CD14-positive monocyte (primary cell): ENCODE measurements around the gene CFAP107. TPM values are rescaled to one million over a fixed set of nuclear protein-coding genes. Genes with fewer than 3 reads are reported as not detected.

Experiments
- DNase-seq, 3 donors: peaks; one replicate each; pipeline ENCODE4 v3.0.0-alpha.2; 2011 to 2022
- H2AFZ ChIP-seq: 2 replicates; pipeline ENCODE4 v1.6.0; 2012; ENCODE audit warnings: mild to moderate bottlenecking, low read depth, low read length, inconsistent platforms; ENCODE audit not compliant: insufficient read depth, poor library complexity, severe bottlenecking
- H3K27ac ChIP-seq, 2 donors: 1 replicate in 1 of 2; 2 replicates in 1 of 2; pipeline ENCODE4 v1.5.1; 2012 to 2013; ENCODE audit warnings: low read length in 2 of 2, control low read depth in 1 of 2, inconsistent platforms in 1 of 2, low read depth in 1 of 2, mild to moderate bottlenecking in 1 of 2
- H3K27me3 ChIP-seq, 2 donors: one replicate each; pipeline versions ENCODE4 v1.6.0 to v1.6.1; 2011 to 2013; ENCODE audit warnings: low read length in 2 of 2; ENCODE audit not compliant: control insufficient read depth in 2 of 2, insufficient read depth in 2 of 2
- H3K36me3 ChIP-seq, 2 donors: replicated peaks in 1 of 2; 1 replicate in 1 of 2; 2 replicates in 1 of 2; pipeline versions ENCODE4 v1.5.1 to v1.6.1; 2012 to 2013; ENCODE audit warnings: low read length in 2 of 2, control low read depth in 1 of 2, inconsistent platforms in 1 of 2, mild to moderate bottlenecking in 1 of 2; ENCODE audit not compliant: insufficient read depth in 2 of 2, control insufficient read depth in 1 of 2
- H3K4me1 ChIP-seq, 2 donors: 1 replicate in 1 of 2; 2 replicates in 1 of 2; pipeline versions ENCODE4 v1.5.1 to v1.6.1; 2012 to 2013; ENCODE audit warnings: low read length in 2 of 2, control low read depth in 1 of 2, inconsistent platforms in 1 of 2, mild to moderate bottlenecking in 1 of 2, moderate library complexity in 1 of 2; ENCODE audit not compliant: insufficient read depth in 2 of 2, control insufficient read depth in 1 of 2
- H3K4me2 ChIP-seq: replicated peaks from 2 replicates; pipeline ENCODE3; 2012; ENCODE audit warnings: low read length, moderate library complexity, mild to moderate bottlenecking; ENCODE audit not compliant: poor library complexity, severe bottlenecking; ENCODE audit errors: extremely low read depth
- H3K4me3 ChIP-seq, 3 experiments: fragments of 200-600 bp in 1 of 3; sonication (generic) in 1 of 3; replicated peaks in 1 of 3; 1 replicate in 2 of 3; 2 replicates in 1 of 3; pipeline ENCODE4 v1.5.1; 2011 to 2013; ENCODE audit warnings: low read length in 3 of 3, mild to moderate bottlenecking in 3 of 3, control low read depth in 2 of 3, low read depth in 2 of 3, inconsistent platforms in 1 of 3, moderate library complexity in 1 of 3
- H3K79me2 ChIP-seq: 2 replicates; pipeline ENCODE4 v1.6.0; 2012; ENCODE audit warnings: mild to moderate bottlenecking, control low read depth, inconsistent platforms, low read length, moderate library complexity; ENCODE audit not compliant: insufficient read depth
- H3K9ac ChIP-seq: 2 replicates; pipeline ENCODE4 v1.6.0; 2017; ENCODE audit warnings: low read length, mild to moderate bottlenecking; ENCODE audit not compliant: insufficient read depth, poor library complexity, severe bottlenecking
- H3K9me3 ChIP-seq, 2 donors: replicated peaks in 1 of 2; 1 replicate in 1 of 2; 2 replicates in 1 of 2; pipeline versions ENCODE4 v1.5.1 to v1.6.1; 2012 to 2013; ENCODE audit warnings: low read length in 2 of 2, control low read depth in 1 of 2; ENCODE audit not compliant: control insufficient read depth in 1 of 2, insufficient read depth in 1 of 2
- H4K20me1 ChIP-seq: 2 replicates; pipeline ENCODE4 v1.6.0; 2012; ENCODE audit warnings: mild to moderate bottlenecking, low read length, control low read depth, moderate library complexity; ENCODE audit not compliant: insufficient read depth
- H3K27ac Mint-ChIP-seq, 7 donors: one replicate each; pipeline ENCODE4 v1.8.0; 2020; ENCODE audit warnings: mild to moderate bottlenecking in 7 of 7, mixed read lengths in 7 of 7, moderate library complexity in 6 of 7, inconsistent platforms in 2 of 7
- H3K27me3 Mint-ChIP-seq, 3 donors: one replicate each; pipeline ENCODE4 v1.8.0; 2021 to 2022; ENCODE audit warnings: low read depth in 3 of 3, mild to moderate bottlenecking in 3 of 3, mixed read lengths in 3 of 3, moderate library complexity in 3 of 3, inconsistent platforms in 1 of 3
- H3K36me3 Mint-ChIP-seq, 2 donors: one replicate each; pipeline ENCODE4 v1.8.0; 2020; ENCODE audit warnings: mixed read lengths in 2 of 2, inconsistent platforms in 1 of 2, mild to moderate bottlenecking in 1 of 2
- H3K4me1 Mint-ChIP-seq: one replicate; pipeline ENCODE4 v1.8.0; 2020; ENCODE audit warnings: mild to moderate bottlenecking, mixed read lengths
- H3K4me3 Mint-ChIP-seq, 2 donors: one replicate each; pipeline ENCODE4 v1.8.0; 2020; ENCODE audit warnings: mild to moderate bottlenecking in 2 of 2, mixed read lengths in 2 of 2, moderate library complexity in 1 of 2
- H3K9me3 Mint-ChIP-seq, 7 donors: one replicate each; pipeline ENCODE4 v1.8.0; 2020 to 2022; ENCODE audit warnings: mixed read lengths in 7 of 7, mild to moderate bottlenecking in 6 of 7, moderate library complexity in 6 of 7, inconsistent platforms in 2 of 7
- WGBS: methylation state at CpG from one replicate; pipeline ENCODE4 v1.1.5; 2013; ENCODE audit warnings: missing lambda C conversion rate; ENCODE audit not compliant: insufficient coverage; 5-methylcytosine and 5-hydroxymethylcytosine counted together
- intact Hi-C, 2 donors: fragments of 100-400 bp; cut with micrococcal nuclease; formaldehyde crosslinking; loops; one replicate each; pipeline versions ENCODE4 v1.15.0 to v1.15.1; 2023
- polyA plus RNA-seq, 3 donors: library from polyadenylated mRNA; depleted of rRNA in 1 of 3; unstranded in 2 of 3; stranded (reverse) in 1 of 3; fragments of 300-500 nt in 2 of 3; fragments of >200 nt in 1 of 3; fragmentation: Illumina TruSeq in 2 of 3; gene quantifications; 1 replicate in 2 of 3; 2 replicates in 1 of 3; pipeline ENCODE4 v1.2.3, GENCODE V29; 2012 to 2021
- TF ChIP-seq, protein P1 (sequence below): fragments of 200-600 bp; IDR thresholded peaks from one replicate; pipeline ENCODE4 v1.8.0; 2022; ENCODE audit warnings: antibody characterized with exemption, mild to moderate bottlenecking

The CFAP107 gene
- polyA plus RNA-seq, 3 donors = not detected

DNA sequence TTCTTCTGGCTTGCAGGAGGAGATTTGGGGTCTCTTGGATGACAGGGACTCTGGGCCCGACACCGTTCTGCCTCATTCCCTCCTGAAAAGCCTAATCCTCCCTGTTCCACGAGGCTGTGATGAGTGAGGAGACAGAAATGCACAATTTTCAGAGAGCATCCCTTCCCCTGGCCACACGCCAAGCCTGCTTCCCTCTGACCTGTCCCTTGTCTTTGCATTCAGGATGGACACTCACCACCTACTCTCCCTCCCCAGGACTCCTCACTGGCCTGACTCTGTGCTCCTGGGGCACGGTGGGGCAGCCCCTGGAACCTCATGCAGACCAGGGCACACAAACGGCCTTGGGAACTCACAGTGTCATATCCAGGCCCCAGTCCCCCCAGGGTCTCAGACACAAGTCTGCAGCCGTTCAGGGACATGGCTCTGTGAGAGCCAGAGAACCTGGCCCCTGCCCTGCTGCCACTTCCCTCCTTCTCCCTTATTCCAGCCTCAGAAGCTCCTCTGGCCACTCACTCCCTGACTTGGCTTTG, 24.0 kb downstream of the CFAP107 start:
- H3K27ac Mint-ChIP-seq = no peak overlapping the region
- Histone ChIP-seq H3K4me1 (no peaks in the 10 kb centered on the region), H3K27ac (no peak overlapping the region), H3K4me2 (no peak overlapping the region), H3K79me2 (no peaks in the 10 kb centered on the region), H3K27me3 (no peaks in the 10 kb centered on the region), H3K9me3 (no peaks in the 10 kb centered on the region), H3K9ac (no peak overlapping the region), H4K20me1 (no peaks in the 10 kb centered on the region), H3K36me3 (no peaks in the 10 kb centered on the region), H3K4me3 (no peak overlapping the region), H2AFZ (no peak overlapping the region)
- 74% methylated on average over 4 of the region's 7 CpGs for WGBS
- H3K4me3 Mint-ChIP-seq = no peak overlapping the region
- TF ChIP-seq, protein P1, sequence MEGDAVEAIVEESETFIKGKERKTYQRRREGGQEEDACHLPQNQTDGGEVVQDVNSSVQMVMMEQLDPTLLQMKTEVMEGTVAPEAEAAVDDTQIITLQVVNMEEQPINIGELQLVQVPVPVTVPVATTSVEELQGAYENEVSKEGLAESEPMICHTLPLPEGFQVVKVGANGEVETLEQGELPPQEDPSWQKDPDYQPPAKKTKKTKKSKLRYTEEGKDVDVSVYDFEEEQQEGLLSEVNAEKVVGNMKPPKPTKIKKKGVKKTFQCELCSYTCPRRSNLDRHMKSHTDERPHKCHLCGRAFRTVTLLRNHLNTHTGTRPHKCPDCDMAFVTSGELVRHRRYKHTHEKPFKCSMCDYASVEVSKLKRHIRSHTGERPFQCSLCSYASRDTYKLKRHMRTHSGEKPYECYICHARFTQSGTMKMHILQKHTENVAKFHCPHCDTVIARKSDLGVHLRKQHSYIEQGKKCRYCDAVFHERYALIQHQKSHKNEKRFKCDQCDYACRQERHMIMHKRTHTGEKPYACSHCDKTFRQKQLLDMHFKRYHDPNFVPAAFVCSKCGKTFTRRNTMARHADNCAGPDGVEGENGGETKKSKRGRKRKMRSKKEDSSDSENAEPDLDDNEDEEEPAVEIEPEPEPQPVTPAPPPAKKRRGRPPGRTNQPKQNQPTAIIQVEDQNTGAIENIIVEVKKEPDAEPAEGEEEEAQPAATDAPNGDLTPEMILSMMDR = no peak
- no peak for DNase-seq
- H3K4me1 Mint-ChIP-seq = no peaks in the 10 kb centered on the region
- peaks cover 0 to 5% (median 2%) of the 10 kb centered on the region in 7 donors for H3K9me3 Mint-ChIP-seq
- intact Hi-C loops = no loop called here
- peaks cover 0 to 31% (median 7%) of the 10 kb centered on the region in 3 donors for H3K27me3 Mint-ChIP-seq
- no peaks in the 10 kb centered on the region for H3K36me3 Mint-ChIP-seq

DNA sequence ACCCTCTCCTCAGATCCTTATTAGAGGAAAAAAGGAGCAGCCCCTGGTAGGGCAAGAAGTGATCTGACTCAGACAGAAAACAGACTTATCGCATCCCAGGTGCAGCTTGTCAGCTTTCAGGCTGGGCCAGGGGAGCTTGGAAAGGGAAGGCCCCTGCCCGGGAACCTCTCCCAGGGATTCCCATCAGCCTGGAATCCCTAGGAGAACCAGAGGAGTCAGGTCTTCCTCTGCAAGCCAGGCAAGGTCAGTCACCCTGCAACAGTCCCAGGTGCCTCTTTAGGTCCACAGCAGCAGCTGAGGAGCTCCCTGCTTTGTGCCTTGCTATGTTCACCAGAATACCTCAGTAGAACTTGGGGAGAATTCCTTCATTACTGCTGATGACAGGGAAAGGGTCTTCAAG, 24.6 kb downstream of the CFAP107 start:
- intact Hi-C loops = no loop called here
- 100% methylated on average over 2 of the region's 2 CpGs for WGBS
- no peak for DNase-seq
- Histone ChIP-seq H2AFZ (no peak overlapping the region), H3K4me3 (no peak overlapping the region), H3K27ac (no peak overlapping the region), H4K20me1 (no peaks in the 10 kb centered on the region), H3K27me3 (no peaks in the 10 kb centered on the region), H3K4me1 (no peaks in the 10 kb centered on the region), H3K79me2 (no peaks in the 10 kb centered on the region), H3K4me2 (no peak overlapping the region), H3K36me3 (no peaks in the 10 kb centered on the region), H3K9me3 (no peaks in the 10 kb centered on the region), H3K9ac (no peak overlapping the region)
- Mint-ChIP-seq H3K4me3 (no peak overlapping the region), H3K9me3 (peaks cover 0 to 9% (median 2%) of the 10 kb centered on the region in 7 donors), H3K27me3 (peaks cover 0 to 33% (median 7%) of the 10 kb centered on the region in 3 donors), H3K27ac (no peak overlapping the region), H3K4me1 (no peaks in the 10 kb centered on the region), H3K36me3 (no peaks in the 10 kb centered on the region)
- TF ChIP-seq, protein P1 = no peak
